ENCODE measurements around the gene OLA1. TPM values are rescaled to one million over a fixed set of nuclear protein-coding genes. Genes with fewer than 3 reads are reported as not detected.

OLA1 gene
- total RNA-seq, 4 donors from 2014 or later, result 75.4 to 111 (median 92.8) TPM

DNA sequence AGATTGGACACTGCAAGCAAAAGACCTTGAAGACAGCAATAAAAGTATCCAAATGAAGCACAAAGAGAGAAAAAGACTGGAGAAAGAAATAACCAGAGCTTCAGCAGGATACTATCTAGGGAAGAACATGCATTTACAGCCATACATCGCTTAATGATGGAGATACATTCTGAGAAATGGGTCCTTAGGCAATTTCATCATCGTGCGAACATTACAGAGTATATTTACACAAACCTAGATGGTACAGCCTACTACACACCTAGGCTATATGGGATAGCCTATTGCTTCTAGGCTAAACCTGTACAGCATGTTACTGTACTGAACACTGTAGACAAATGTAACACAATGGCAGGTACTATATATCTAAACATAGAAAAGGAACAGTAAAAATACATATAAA is 11.9 kb downstream of the OLA1 start:
- no peak overlapping the region for H3K4me3 ChIP-seq
- ATAC-seq (no peak), DNase-seq (no peak)
- TF ChIP-seq POLR2A (IDR thresholded peaks at IDR 0.05), result no peak
- TF ChIP-seq, protein P1, sequence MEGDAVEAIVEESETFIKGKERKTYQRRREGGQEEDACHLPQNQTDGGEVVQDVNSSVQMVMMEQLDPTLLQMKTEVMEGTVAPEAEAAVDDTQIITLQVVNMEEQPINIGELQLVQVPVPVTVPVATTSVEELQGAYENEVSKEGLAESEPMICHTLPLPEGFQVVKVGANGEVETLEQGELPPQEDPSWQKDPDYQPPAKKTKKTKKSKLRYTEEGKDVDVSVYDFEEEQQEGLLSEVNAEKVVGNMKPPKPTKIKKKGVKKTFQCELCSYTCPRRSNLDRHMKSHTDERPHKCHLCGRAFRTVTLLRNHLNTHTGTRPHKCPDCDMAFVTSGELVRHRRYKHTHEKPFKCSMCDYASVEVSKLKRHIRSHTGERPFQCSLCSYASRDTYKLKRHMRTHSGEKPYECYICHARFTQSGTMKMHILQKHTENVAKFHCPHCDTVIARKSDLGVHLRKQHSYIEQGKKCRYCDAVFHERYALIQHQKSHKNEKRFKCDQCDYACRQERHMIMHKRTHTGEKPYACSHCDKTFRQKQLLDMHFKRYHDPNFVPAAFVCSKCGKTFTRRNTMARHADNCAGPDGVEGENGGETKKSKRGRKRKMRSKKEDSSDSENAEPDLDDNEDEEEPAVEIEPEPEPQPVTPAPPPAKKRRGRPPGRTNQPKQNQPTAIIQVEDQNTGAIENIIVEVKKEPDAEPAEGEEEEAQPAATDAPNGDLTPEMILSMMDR (IDR thresholded peaks at IDR 0.05 in 4 of 5, conservative IDR thresholded peaks at IDR 0.05 in 1 of 5), result no peak
- H3K4me1 ChIP-seq, result no peaks in the 10 kb centered on the region
- H3K27me3 ChIP-seq, result no peaks in the 10 kb centered on the region
- H3K36me3 ChIP-seq, result no peaks in the 10 kb centered on the region
- no peaks in the 10 kb centered on the region for H3K9me3 ChIP-seq
- intact Hi-C loops (cut with DNase I; ENCODE audit: low total_unique reads), result no loop called here
- in situ Hi-C loops (cut with MboI; ENCODE audit: low sequenced_read_pairs in 4 of 4), result no loop called here
- H3K27ac ChIP-seq, result no peak overlapping the region

DNA sequence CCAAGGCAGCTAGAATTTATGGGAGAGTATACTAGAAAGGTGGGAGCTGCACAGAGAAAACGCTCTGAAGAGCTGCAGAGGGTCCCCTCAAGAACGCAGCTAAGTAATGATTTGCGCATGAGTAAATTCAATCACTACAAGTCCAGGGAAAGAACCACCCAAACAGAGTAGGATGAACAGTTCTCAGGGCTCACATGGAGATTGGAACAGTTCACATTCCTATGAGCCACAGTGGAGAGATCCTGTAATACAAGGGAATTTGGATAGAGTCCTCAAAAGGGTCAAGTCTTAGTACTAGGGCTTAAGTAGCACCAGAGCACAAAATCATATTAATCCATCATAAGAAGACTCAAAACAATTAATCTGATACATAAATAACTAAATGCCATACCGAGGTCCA is 12.7 kb downstream of the OLA1 start:
- TF ChIP-seq, protein P1 (IDR thresholded peaks at IDR 0.05 in 4 of 5, conservative IDR thresholded peaks at IDR 0.05 in 1 of 5), result no peak
- no peak for TF ChIP-seq POLR2A (IDR thresholded peaks at IDR 0.05)
- no peaks in the 10 kb centered on the region for H3K9me3 ChIP-seq
- H3K4me3 ChIP-seq, result no peak overlapping the region
- in situ Hi-C loops (cut with MboI; ENCODE audit: low sequenced_read_pairs in 4 of 4) (no loop called here), intact Hi-C loops (cut with DNase I; ENCODE audit: low total_unique reads) (no loop called here)
- DNase-seq (no peak), ATAC-seq (no peak)
- H3K27ac ChIP-seq, result no peak overlapping the region
- no peaks in the 10 kb centered on the region for H3K4me1 ChIP-seq
- H3K36me3 ChIP-seq, result no peaks in the 10 kb centered on the region
- H3K27me3 ChIP-seq, result no peaks in the 10 kb centered on the region

- intact Hi-C loops (cut with DNase I; ENCODE audit: low total_unique reads), result no loop called here
- in situ Hi-C loops (cut with MboI; ENCODE audit: low sequenced_read_pairs in 4 of 4), result no loop called here
- no peaks in the 10 kb centered on the region for H3K9me3 ChIP-seq
- peaks cover 0 to 4% of the 10 kb centered on the region in 2 donors for H3K36me3 ChIP-seq
- ATAC-seq (no peak), DNase-seq (no peak)
- no peak overlapping the region for H3K27ac ChIP-seq
- no peaks in the 10 kb centered on the region for H3K4me1 ChIP-seq
- H3K27me3 ChIP-seq, result no peaks in the 10 kb centered on the region
- TF ChIP-seq POLR2A (IDR thresholded peaks at IDR 0.05), result no peak
- TF ChIP-seq, protein P1 (IDR thresholded peaks at IDR 0.05 in 4 of 5, conservative IDR thresholded peaks at IDR 0.05 in 1 of 5), result no peak
- no peak overlapping the region for H3K4me3 ChIP-seq
These were observed 14.5 kb downstream of the OLA1 start for GRCh38 chr2:174233771-174234275.

DNA sequence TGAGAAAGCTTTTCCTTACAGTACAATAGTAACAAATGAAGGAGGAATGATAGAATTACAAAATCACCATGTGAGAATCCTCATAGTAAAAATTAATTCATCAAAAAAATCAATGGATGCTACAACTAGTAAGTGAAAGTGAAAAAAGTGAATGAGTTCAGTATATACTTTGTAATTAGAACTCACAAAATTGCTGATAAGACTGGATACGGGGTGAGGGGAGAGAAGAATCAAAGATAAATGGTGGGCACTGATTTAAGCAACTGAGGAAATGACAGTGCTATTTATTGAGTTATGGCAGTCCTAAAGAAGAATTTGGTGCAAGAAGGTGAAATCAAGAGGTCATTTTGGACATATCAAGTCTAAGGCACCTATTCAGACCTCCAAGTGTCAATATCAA is 20.6 kb downstream of the OLA1 start:
- H3K9me3 ChIP-seq, result no peaks in the 10 kb centered on the region
- H3K27me3 ChIP-seq, result no peaks in the 10 kb centered on the region
- no peak overlapping the region for H3K27ac ChIP-seq
- intact Hi-C loops (cut with DNase I; ENCODE audit: low total_unique reads), result no loop called here
- H3K4me1 ChIP-seq, result no peaks in the 10 kb centered on the region
- H3K36me3 ChIP-seq, result peaks cover 0 to 16% of the 10 kb centered on the region in 2 donors
- no peak for ATAC-seq
- H3K4me3 ChIP-seq, result no peak overlapping the region
- in situ Hi-C loops (cut with MboI; ENCODE audit: low sequenced_read_pairs in 4 of 4), result no loop called here
- TF ChIP-seq, protein P1 (IDR thresholded peaks at IDR 0.05 in 4 of 5, conservative IDR thresholded peaks at IDR 0.05 in 1 of 5), result no peak
- no peak for TF ChIP-seq POLR2A (IDR thresholded peaks at IDR 0.05)
- no peak for DNase-seq

- in situ Hi-C loops (cut with MboI; ENCODE audit: low sequenced_read_pairs in 4 of 4) (no loop called here), intact Hi-C loops (cut with DNase I; ENCODE audit: low total_unique reads) (no loop called here)
- Histone ChIP-seq H3K27ac (no peak overlapping the region), H3K4me1 (no peaks in the 10 kb centered on the region), H3K36me3 (peaks cover 0 to 22% of the 10 kb centered on the region in 2 donors), H3K4me3 (no peak overlapping the region), H3K9me3 (no peaks in the 10 kb centered on the region), H3K27me3 (no peaks in the 10 kb centered on the region)
- no peak for ATAC-seq
- TF ChIP-seq POLR2A (IDR thresholded peaks at IDR 0.05), result no peak
- TF ChIP-seq, protein P1 (IDR thresholded peaks at IDR 0.05 in 4 of 5, conservative IDR thresholded peaks at IDR 0.05 in 1 of 5), result no peak
- no peak for DNase-seq
These were observed 23.6 kb downstream of the OLA1 start for GRCh38 chr2:174224665-174225288.
